Cerebellar cortex (tissue), 1 donor: ENCODE measurements around the gene PLCB1.

Experiments
- DNase-seq: peaks from one replicate; pipeline ENCODE4 v3.0.0-alpha.2; 2015; ENCODE audit warnings: low spot score

Gene PLCB1

GRCh38 chr20:8720089-8720488, 588.0 kb downstream of the PLCB1 start:
- DNase-seq, result peak; percentile 10

GRCh38 chr20:8721098-8721497, 589.0 kb downstream of the PLCB1 start:
- peak; percentile 76 for DNase-seq

- peak; percentile 82 for DNase-seq
Observed at GRCh38 chr20:8722277-8722928, 590.3 kb downstream of the PLCB1 start.

GRCh38 chr20:8723296-8723695, 591.2 kb downstream of the PLCB1 start:
- DNase-seq, result no peak

- no peak for DNase-seq
Observed at GRCh38 chr20:8724884-8725283, 592.8 kb downstream of the PLCB1 start.

GRCh38 chr20:8726460-8726859, 594.4 kb downstream of the PLCB1 start:
- no peak for DNase-seq

- DNase-seq, result no peak
Observed at GRCh38 chr20:8735014-8735413, 602.9 kb downstream of the PLCB1 start.

GRCh38 chr20:8735674-8736073, 603.6 kb downstream of the PLCB1 start:
- DNase-seq, result no peak

GRCh38 chr20:8740265-8740664, 608.2 kb downstream of the PLCB1 start:
- no peak for DNase-seq

- DNase-seq, result no peak
Observed at GRCh38 chr20:8744228-8744844, 612.3 kb downstream of the PLCB1 start.

GRCh38 chr20:8749101-8749500, 617.0 kb downstream of the PLCB1 start:
- DNase-seq, result no peak

GRCh38 chr20:8749986-8750385, 617.9 kb downstream of the PLCB1 start:
- DNase-seq, result no peak

GRCh38 chr20:8755340-8756118, 623.5 kb downstream of the PLCB1 start:
- no peak for DNase-seq

GRCh38 chr20:8756410-8756809, 624.3 kb downstream of the PLCB1 start:
- DNase-seq, result no peak

GRCh38 chr20:8757146-8757545, 625.1 kb downstream of the PLCB1 start:
- no peak for DNase-seq

- no peak for DNase-seq
Observed at GRCh38 chr20:8764344-8764962, 632.4 kb downstream of the PLCB1 start.

GRCh38 chr20:8766868-8767390, 634.9 kb downstream of the PLCB1 start:
- no peak for DNase-seq

- DNase-seq, result no peak
Observed at GRCh38 chr20:8774412-8774811, 642.3 kb downstream of the PLCB1 start.

GRCh38 chr20:8777911-8778310, 645.8 kb downstream of the PLCB1 start:
- no peak for DNase-seq

GRCh38 chr20:8778387-8778786, 646.3 kb downstream of the PLCB1 start:
- no peak for DNase-seq

GRCh38 chr20:8780915-8781314, 648.8 kb downstream of the PLCB1 start:
- DNase-seq, result peak; percentile 85

- DNase-seq, result no peak
Observed at GRCh38 chr20:8782804-8783203, 650.7 kb downstream of the PLCB1 start.

- DNase-seq, result no peak
Observed at GRCh38 chr20:8783734-8784133, 651.7 kb downstream of the PLCB1 start.
